Activated B cell treated with CpG ODN at 0.5 μM for 24 hours (primary cell): ENCODE measurements around the gene HPSE2. TPM values are rescaled to one million over a fixed set of nuclear protein-coding genes. Genes with fewer than 3 reads are reported as not detected.

Experiments used
- ATAC-seq: fragments of 200-7000 bp; cut with Tn5 transposase; one replicate; pipeline ENCODE4 v1.10.0; 2021; ENCODE audit warnings: low read depth, mild to moderate bottlenecking, moderate library complexity
- CTCF ChIA-PET: fragments of 350-600 bp; sonication (Branson Sonifier 250); formaldehyde crosslinking; loops from one replicate; lab custom pipeline; 2021; ENCODE audit warnings: antibody characterized with exemption; lab: Charles Lee
- POLR2A ChIA-PET: fragments of 350-600 bp; sonication (Branson Sonifier 250); formaldehyde crosslinking; loops from one replicate; lab custom pipeline; 2021; ENCODE audit warnings: antibody characterized with exemption; lab: Charles Lee
- DNase-seq: peaks from one replicate; pipeline ENCODE4 v3.0.0; 2022
- H3K27ac Mint-ChIP-seq: one replicate; pipeline ENCODE4 v1.8.0; 2020; ENCODE audit warnings: mixed read lengths
- H3K27me3 Mint-ChIP-seq: one replicate; pipeline ENCODE4 v1.8.0; 2021; ENCODE audit warnings: mixed read lengths
- H3K36me3 Mint-ChIP-seq: one replicate; pipeline ENCODE4 v1.8.0; 2021; ENCODE audit warnings: low read depth, mixed read lengths
- H3K4me1 Mint-ChIP-seq: one replicate; pipeline ENCODE4 v1.8.0; 2021; ENCODE audit warnings: mixed read lengths
- H3K4me3 Mint-ChIP-seq: one replicate; pipeline ENCODE4 v1.8.0; 2020; ENCODE audit warnings: mild to moderate bottlenecking, mixed read lengths
- H3K9me3 Mint-ChIP-seq: one replicate; pipeline ENCODE4 v1.8.0; 2020; ENCODE audit warnings: mixed read lengths
- intact Hi-C: fragments of 100-400 bp; cut with micrococcal nuclease; formaldehyde crosslinking; loops from one replicate; pipeline ENCODE4 v1.15.1; 2024
- total RNA-seq: library from RNA; stranded (reverse); gene quantifications from 2 replicates; pipeline ENCODE4 v1.2.3, GENCODE V29; 2022
- TF ChIP-seq, protein P1 (sequence below): fragments of 200-600 bp; IDR thresholded peaks from one replicate; pipeline ENCODE4 v1.8.0; 2022; ENCODE audit warnings: antibody characterized with exemption, mild to moderate bottlenecking

The HPSE2 gene
- total RNA-seq, 1 donor from 2014 or later = not detected

DNA sequence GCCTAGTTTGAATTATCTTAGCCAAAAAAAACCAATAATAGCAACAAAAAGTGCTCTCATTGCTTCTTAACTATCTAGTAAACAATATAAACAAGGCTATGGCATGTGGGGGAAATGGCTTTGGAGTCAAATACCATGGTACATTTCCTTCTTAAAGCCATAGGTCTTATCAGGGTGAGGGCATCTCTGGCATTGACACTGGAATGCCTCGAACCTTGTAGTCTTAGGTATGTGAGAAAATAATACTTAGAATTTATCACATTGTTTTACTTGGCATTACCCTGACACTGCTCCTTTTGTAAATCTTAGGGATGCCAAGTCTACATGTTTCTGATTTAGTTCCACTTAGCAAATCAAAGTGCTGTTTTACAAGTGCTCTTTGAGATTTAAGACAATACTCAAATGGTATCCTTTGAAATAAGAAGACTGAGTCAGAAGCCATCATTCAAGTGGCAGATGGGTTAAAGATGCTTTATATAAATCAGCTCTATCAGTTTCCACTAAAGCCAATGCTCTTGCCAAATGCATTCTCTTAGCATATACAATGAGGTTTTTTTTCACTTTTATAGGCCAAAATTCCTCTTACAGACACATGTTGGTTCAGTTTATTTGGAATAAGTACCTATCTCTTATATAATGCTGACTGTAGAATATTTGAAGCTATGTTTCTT is 155.2 kb downstream of the HPSE2 start:
- H3K36me3 Mint-ChIP-seq = no peaks in the 10 kb centered on the region
- H3K4me3 Mint-ChIP-seq = no peak overlapping the region
- DNase-seq (no peak), ATAC-seq (no peak)
- TF ChIP-seq, protein P1, sequence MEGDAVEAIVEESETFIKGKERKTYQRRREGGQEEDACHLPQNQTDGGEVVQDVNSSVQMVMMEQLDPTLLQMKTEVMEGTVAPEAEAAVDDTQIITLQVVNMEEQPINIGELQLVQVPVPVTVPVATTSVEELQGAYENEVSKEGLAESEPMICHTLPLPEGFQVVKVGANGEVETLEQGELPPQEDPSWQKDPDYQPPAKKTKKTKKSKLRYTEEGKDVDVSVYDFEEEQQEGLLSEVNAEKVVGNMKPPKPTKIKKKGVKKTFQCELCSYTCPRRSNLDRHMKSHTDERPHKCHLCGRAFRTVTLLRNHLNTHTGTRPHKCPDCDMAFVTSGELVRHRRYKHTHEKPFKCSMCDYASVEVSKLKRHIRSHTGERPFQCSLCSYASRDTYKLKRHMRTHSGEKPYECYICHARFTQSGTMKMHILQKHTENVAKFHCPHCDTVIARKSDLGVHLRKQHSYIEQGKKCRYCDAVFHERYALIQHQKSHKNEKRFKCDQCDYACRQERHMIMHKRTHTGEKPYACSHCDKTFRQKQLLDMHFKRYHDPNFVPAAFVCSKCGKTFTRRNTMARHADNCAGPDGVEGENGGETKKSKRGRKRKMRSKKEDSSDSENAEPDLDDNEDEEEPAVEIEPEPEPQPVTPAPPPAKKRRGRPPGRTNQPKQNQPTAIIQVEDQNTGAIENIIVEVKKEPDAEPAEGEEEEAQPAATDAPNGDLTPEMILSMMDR = no peak
- POLR2A ChIA-PET = no interaction called here
- peaks cover 8% of the 10 kb centered on the region for H3K27me3 Mint-ChIP-seq
- CTCF ChIA-PET = no interaction called here
- no peaks in the 10 kb centered on the region for H3K9me3 Mint-ChIP-seq
- H3K4me1 Mint-ChIP-seq = no peaks in the 10 kb centered on the region
- intact Hi-C loops = no loop called here
- H3K27ac Mint-ChIP-seq = no peak overlapping the region

DNA sequence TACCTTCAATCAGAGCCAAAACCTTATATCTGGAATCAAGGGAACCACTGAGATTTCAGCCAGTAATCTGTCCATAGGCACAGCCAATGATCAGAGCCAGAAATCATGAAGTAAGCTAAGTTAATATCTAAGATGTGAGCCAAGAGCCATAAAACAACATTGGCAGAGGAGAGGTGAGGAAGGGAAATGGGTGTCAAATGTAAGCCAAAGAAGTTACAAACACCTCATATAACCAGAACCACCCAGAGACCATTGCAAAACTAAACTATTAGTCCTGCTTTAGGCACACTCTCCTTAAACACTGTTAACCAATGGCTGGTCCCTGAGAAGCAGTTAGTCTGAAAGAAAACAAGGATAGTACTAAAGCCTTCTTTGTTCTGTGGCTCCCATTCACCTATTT is 173.1 kb downstream of the HPSE2 start:
- Mint-ChIP-seq H3K36me3 (no peaks in the 10 kb centered on the region), H3K9me3 (peaks cover 7% of the 10 kb centered on the region), H3K4me1 (no peaks in the 10 kb centered on the region), H3K27ac (no peak overlapping the region), H3K27me3 (peaks cover 5% of the 10 kb centered on the region), H3K4me3 (no peak overlapping the region)
- TF ChIP-seq, protein P1 = no peak
- CTCF ChIA-PET = no interaction called here
- POLR2A ChIA-PET = no interaction called here
- ATAC-seq (no peak), DNase-seq (no peak)
- intact Hi-C loops = no loop called here

DNA sequence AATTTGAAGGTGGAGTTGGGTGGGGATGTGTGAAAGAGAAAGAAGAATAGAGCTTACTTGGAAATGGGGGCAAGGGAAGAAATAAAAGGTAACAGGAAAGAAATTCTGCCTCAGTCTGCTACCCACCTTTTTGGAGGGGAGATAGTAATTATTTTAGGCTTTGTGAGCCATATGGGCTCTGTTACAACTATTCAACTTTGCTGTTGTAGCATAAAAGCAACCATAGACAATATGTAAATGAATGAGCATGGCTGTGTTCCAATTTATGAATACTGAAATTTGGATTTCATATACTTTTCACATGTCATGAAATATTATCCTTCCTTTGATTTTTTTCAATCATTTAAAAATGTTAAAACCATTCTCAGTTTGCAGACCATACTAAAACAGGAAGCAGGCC is 176.9 kb downstream of the HPSE2 start:
- H3K36me3 Mint-ChIP-seq = no peaks in the 10 kb centered on the region
- H3K27ac Mint-ChIP-seq = no peak overlapping the region
- H3K9me3 Mint-ChIP-seq = no peaks in the 10 kb centered on the region
- H3K4me1 Mint-ChIP-seq = no peaks in the 10 kb centered on the region
- TF ChIP-seq, protein P1 = no peak
- intact Hi-C loops = no loop called here
- no peak overlapping the region for H3K4me3 Mint-ChIP-seq
- POLR2A ChIA-PET = no interaction called here
- H3K27me3 Mint-ChIP-seq = peaks cover 9% of the 10 kb centered on the region
- ATAC-seq = no peak
- no peak for DNase-seq
- CTCF ChIA-PET = no interaction called here

DNA sequence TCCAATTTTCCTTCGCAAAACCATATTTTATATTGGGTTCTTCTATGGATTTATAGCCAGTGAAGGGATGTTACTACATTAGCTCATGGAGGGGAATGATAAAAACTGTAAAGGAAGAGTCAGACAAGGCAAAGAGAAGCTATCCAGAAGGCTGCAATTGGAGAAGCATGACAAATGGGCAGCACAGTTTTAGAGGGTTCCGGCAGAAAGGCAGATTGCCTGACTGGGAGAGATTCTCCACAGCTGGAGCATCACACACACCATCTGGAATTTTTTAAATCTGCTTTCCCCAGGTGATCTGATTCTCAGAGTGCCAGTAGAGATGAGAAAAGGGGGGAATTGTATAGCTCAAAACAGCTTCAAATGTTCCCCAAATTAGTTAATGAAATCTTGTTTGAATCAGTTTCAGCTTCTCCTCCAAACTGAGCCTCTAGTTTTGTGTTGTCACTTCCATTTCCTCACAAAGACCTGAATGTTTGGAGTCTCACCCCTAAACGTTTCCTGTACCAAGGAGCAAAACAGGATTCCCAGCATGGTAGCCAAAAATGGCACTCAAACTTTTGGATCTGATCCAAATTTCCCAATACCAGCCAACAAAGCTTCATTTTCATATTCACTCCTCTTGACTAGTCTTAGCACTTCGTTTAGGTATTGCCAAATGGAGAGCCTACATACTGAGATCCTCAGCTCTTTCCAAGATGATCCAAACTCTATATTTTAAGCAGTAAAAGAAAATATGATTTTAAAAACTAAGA is 177.5 kb downstream of the HPSE2 start:
- Mint-ChIP-seq H3K4me3 (no peak overlapping the region), H3K9me3 (no peaks in the 10 kb centered on the region), H3K27ac (no peak overlapping the region), H3K27me3 (peaks cover 7% of the 10 kb centered on the region), H3K4me1 (no peaks in the 10 kb centered on the region), H3K36me3 (no peaks in the 10 kb centered on the region)
- TF ChIP-seq, protein P1 = no peak
- ATAC-seq (no peak), DNase-seq (no peak)
- CTCF ChIA-PET = interaction anchor here (0.7 kb wide), 1 partner anchor 37 kb away, joined by 3 read pairs; no protein-coding TSS in a partner anchor
- intact Hi-C loops = no loop called here
- POLR2A ChIA-PET = no interaction called here

DNA sequence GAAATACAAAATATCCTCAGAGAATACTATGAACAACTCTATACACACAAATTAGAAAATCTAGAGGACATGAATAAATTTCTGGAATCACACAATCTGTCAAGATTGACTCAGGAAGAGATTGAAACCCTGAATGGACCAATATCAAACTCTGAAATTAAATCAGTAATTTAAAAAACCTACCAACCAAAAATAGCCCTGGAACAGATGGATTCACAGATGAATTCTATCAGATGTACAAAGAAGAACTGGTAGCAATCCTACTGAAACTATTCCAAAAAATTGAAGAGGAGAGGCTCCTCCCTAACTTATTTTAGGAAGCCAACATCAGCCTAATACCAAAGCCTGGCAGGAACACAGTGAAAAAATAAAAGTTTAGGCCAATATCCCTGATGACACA is 190.0 kb downstream of the HPSE2 start:
- H3K36me3 Mint-ChIP-seq = peaks cover 2% of the 10 kb centered on the region
- no peak overlapping the region for H3K4me3 Mint-ChIP-seq
- TF ChIP-seq, protein P1 = no peak
- intact Hi-C loops = no loop called here
- peaks cover 23% of the 10 kb centered on the region for H3K9me3 Mint-ChIP-seq
- H3K27me3 Mint-ChIP-seq = no peaks in the 10 kb centered on the region
- H3K27ac Mint-ChIP-seq = no peak overlapping the region
- no peak for DNase-seq
- H3K4me1 Mint-ChIP-seq = no peaks in the 10 kb centered on the region
- ATAC-seq = no peak
- ChIA-PET CTCF (no interaction called here), POLR2A (no interaction called here)
